ENCODE results near the gene MYOM3.
"Not testable (repeated sequence)": the region's sequence is repeated elsewhere in the genome, so short reads cannot be mapped to it uniquely, and the experiment has no call there.

The MYOM3 gene

DNA sequence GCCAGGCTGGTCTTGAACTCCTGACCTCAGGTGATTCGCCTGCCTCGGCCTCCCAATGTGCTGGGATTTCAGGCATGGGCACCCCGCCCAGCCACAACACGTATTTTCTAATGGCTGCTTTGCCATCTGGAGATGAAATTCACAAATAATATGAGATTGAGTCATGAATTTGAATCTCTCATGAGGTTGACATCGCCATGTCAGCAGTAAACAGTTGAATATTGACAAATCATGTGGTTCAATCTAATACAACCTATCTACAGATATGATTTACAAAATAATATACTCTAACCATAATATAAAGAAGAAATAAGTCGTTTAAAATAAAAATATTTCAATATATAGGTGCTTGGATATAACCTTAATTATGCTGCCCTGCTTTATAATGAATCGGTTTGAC is 42.1 kb downstream of the MYOM3 start:
- DNase-seq, result no peak

DNA sequence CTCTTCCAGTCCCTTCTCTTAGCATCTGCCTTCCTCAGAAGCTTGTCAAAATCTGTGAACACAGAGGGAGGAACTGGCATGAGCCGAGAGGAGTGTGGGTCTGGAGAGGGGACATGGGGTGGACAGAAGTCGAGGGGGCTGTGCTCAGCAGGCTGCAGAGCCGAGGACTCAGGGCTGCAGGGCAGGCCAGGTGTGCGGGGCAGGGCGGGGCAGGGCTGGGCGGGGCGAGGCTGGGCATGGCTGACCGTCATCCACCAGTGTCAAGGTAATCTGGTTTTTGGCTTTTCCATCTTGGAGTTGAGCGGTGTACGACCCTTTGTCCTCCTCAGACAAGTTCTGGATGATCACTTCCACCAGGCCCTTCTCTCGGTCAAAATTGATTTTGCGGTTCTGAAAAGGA is 44.0 kb downstream of the MYOM3 start:
- DNase-seq, result no peak

DNA sequence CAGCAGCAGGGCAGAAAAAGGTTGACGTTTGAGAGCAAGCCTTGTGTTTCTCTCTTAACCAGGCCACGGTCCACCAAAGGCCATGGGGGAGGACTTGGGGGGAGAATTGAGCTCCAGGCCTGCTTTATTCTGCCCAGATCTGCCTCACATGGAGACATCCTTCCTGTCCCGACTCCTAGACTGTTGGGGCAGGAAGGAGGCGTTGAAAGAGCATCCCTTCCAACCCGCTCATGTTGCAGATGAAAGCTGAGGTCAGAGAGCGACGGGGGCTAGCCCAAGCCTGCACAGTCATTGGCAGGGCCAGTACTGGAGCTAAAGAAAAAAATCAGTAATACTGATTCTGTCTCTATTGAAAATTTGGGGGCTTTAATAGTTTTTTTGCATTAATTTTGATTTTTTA is 46.6 kb downstream of the MYOM3 start:
- DNase-seq, result no peak

DNA sequence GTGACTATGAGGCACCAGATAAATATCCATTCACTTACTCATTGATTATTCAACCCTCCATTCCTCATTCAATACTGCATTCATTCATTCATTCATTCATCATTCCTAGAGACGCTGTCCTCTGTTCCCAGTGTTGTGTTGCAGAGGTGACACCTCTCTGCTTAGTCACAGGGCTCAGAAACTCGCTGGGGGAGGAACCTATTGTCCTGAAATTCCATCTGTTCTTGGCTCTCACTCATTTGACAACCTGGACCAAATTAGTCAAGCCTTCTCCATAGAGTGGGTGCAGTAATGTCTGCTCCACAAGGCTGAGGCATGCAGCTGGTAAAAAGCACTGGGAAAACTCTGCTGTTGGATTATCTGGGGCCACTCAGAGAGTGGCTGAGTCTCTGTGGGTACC is 49.7 kb downstream of the MYOM3 start:
- DNase-seq, result no peak

DNA sequence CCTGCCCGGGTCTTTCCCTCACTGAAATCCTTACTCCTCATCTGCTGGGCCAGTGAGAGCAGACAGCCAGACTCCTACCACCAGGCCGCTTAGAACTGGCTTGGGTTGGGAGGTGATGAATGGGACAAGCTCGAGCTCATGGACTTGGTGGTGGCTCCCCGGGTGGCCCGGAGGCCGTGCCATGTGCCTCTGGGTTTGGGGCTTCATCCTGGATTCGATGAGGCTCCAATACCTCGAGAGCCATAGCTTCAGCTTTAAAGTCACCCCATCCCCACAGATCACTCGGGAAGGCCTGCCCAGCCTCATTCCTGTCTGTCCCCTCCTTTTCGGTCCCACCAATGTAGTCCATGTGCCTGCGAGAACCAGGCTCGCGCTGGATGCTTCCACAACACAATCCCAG is 51.5 kb downstream of the MYOM3 start:
- DNase-seq, result no peak

DNA sequence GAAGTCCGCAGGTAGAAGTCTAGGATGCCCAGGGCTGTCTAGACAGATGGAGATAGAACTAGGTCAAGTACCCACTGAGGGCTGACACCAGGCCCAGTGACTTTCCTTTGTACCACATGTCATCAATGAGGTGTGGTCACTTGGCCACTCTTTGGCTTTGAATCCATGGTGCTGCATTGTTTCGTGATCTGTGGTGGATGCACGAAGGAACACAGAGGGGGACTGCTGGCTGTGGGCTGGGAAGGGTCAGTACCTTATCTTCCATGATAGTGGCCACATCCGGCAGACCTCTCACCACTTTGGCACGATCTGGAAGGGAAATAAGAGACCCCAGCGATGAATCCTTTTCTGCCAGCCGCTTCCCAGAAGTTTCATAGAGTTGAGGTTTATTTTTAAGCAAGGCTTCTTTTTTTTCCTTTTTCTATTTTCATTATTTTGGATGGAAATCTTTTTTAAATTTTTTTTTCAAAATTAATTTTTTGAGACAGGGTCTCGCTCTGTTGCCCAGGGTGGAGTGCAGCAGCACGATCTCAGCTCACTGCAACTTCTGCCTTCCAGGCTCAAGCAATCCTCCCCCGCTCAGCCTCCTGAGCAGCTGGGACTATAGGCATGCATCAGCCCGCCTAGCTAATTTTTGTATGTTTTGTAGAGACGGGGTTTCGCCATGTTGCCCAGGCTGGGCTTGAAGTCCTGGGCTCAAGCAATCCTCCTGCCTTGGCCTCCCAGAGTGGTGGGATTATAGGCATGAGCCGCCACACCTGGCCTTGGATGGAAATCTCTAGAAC is 53.1 kb downstream of the MYOM3 start:
- DNase-seq, result no peak

DNA sequence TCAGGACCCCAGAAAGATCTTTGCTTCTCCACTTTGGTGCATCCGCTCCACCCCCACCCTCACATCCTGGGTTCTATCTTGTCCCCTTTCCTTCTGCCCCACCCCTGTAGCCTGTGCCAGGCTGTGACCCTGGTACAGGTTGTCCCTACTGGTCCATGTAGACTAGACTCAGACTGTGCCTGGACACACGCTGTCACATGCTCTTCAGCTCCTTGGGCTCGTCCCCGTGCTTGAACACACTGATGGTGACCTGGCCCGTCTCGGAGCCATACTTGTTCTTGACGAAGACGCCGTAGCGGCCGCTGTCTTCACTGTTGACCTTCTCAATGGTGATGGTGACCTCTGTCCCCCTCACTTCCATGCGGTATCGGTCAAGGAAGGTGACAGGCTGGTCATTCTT is 54.8 kb downstream of the MYOM3 start:
- no peak for DNase-seq

DNA sequence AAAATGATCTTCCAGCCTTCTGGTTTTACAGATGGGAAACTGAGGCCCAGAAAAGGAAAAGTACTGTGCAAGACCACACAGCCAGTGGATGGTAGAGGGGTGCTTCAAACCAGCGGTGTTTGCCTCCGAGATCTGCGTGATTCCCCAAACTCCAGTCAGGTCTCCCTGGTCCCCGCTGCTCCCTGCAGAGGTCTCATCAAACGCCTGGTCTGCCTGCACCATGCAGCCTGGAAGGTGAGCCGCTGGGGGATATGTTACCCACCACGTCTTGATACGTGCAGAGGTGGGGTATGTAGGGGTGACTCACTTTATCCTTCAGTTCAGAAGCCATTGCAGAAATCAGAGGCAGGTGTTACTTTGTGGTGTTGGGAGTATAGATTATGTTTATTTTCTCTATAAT is 56.3 kb downstream of the MYOM3 start:
- no peak for DNase-seq

DNA sequence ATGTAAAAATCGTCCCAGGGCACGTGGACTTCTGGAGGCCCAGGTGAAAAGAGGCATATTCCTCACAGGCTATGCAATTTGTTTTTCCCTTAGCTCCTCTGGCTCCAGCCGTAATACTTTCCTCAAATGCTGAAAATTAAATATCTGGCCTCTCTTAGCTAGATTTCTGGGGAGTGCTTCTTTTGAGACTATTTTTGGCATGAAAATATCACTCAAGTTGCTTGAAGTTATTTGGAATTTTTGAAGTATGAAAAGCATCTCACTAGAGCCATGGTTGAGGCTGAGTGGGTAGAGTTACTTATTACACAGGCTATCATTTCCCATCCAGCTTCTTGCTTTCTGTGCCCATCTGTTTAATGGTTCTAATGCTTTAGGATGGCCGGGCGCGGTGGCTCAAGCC is 59.7 kb downstream of the MYOM3 start:
- DNase-seq, result no peak

DNA sequence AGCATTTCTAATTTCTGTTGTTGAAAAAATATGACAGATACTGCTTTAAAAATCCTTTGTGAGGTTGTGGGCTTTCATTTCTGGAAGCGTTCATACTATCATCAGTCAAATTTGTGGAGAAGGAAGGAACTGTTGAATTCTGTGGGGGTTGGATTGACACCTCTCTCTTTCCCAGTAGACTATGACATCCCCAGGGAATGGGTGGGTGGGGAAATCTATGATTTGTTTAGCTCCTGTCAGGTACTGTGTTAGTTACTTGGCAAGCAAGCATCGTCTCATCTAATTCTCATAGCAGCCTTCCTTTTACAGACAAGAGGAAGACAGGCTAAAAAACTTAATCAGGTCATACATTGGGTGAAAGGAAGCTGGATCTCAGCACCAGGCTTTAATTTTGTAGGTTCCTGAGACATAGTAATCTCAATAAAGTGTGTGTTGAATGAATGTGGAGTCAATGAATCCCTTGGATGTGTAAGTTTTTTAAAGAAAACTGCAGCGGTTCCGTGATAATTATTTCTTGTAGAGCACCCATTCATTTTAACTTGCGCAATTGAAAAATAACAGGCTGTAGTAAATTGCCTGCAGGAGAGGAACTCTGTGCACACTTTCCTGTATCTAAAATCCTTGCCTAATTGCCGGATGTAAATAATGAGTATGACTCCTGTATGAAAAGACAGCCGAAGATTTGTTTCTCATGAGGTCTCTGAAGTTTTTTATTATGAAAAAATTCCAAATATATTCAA is 60.6 kb downstream of the MYOM3 start:
- no peak for DNase-seq

DNA sequence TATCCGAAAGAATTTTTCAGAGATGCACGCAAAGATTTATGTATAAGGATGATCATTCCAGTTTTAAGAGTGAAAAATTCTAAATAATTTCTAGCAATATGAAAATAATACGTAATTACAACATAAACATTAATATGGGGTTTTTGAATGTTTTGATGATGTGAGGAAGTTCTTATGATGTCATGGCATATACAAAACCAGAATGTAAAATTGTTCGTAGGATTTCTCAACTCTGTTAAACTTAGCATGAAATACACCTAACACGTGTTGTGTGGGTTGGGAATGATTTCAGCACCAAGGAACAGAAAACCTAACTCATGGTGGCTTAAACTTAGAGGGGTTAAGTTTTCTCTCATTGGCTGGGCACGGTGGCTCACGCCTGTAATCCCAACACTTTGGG is 62.2 kb downstream of the MYOM3 start:
- DNase-seq, result no peak

DNA sequence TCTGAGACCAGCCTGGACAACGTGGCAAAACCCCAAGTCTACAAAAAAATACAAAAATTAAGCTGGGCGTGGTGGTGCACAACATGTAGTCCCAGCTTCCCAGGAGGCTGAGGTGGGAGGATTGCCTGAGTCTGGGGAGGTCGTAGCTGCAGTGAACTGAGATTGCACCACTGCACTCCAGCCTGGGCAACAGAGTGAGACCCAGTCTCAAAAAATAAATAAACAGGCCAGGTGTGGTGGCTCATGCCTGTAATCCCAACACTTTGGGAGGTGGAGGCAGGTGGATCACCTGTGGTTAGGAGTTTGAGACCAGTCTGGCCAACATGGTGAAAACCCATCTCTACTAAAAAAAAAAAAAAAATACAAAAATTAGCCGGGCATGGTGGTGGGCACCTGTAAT is 63.0 kb downstream of the MYOM3 start:
- not testable (repeated sequence) for DNase-seq

DNA sequence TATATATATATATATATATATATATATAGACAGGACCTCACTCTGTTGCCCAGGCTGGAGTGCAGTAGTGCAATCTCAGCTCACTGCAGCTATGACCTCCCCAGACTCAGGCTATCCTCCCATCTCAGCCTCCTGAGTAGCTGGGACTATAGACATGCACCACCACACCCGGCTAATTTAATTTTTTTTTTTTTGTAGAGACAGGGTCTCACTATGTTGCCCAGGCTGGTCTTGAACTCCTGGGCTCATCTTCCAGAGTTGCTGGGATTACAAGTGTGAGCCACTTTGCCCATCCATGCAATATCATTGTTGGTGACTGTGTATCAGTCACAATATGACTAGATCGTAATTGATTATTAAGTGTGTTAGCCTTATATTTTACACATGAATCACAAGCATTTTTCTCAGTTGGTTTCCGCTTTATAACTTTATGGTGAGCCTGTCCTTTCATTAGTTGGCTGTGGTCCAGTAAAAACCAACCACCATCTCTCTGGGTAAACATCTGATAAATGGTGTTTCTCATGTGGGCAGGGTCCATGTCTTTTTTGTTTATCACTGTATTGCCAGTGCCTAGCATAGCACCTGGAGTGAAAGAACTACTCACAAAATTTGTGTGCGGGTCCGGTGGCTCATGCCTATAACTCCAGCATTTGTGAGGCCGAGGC is 63.6 kb downstream of the MYOM3 start:
- no peak for DNase-seq

DNA sequence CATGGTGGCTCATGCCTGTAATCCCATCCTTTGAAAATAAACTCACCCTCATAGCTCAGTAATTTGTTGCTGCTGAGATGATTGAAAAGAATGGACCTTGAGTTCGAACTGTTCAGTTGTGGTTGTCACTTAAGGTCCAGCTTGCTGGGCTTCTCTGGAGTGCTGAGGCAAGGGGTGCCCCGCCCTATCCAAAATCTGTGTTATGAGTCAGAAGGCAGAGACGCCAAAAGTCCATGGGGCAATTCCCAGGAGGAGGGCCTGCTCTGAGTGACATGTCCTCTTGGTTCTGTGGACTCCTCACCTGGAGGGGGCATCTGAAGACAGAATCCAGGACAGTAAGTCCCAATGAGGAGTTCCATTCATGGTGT is 64.8 kb downstream of the MYOM3 start:
- no peak for DNase-seq

DNA sequence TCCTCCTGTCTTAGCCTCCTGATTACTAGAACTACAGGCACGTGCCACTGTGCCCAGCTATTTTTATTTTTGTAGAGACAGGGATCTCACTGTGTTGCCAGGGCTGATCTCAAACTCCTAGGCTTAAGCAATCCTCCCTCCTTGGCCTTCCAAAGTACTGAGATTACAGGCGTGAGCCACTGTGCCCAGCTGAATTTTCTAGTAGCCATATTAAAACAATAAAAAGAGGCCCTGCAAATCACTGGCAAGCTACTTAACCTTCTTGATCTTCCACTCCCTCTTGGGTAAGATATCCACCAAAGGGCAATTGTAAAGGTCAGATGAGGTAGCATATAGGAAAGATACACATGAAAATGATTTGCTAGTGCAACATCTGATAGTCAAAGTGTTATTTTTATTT is 66.2 kb downstream of the MYOM3 start:
- no peak for DNase-seq

DNA sequence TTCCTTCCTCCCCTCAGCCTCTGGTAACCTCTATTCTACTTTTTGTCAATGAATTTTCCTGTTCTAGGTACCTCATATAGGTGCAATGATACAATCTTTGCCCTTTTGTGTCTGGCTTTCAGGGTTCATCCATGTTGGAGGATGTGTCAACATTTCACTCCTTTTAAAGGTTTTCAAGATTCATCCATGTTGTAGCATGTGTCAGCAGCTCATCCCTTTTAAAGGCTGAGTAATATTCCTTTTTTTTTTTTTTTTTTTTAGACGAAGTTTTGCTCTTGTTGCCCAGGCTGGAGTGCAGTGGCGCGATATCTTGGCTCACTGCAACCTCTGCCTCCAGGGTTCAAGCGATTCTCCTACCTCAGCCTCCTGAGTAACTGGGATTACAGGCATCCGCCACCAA is 67.3 kb downstream of the MYOM3 start:
- DNase-seq, result not testable (repeated sequence)

DNA sequence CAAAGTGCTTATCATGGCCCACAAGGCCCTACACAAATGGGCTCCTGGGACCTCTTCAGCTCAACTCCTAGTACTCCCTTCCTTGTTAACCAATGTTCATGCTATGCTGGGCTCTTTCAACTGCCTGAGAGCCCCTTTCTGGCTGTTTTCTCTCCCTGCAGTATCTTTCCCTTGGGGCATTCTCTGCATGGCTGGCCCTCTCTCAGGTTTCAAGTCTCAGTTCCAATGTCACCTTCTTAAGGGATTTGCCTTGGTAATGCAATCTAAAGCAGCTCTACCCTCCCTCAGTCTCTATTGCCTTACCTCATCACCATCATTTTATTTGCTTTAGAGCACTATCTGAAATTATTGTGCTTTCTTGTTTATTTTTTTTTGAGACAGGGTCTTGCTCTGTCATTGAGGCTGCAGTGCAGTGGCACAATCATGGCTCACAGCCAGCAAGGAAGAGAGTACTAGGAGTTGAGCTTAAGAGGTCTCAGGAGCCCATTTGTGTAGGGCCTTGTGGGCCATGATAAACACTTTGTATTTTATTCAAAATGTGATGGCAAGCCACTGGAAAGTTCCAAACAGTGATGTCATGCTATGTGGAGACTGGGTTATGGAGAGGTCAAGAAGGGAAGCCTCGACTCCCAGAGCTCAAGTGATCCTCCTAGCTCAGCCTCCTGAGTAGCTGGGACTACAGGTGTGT is 68.4 kb downstream of the MYOM3 start:
- no peak for DNase-seq

DNA sequence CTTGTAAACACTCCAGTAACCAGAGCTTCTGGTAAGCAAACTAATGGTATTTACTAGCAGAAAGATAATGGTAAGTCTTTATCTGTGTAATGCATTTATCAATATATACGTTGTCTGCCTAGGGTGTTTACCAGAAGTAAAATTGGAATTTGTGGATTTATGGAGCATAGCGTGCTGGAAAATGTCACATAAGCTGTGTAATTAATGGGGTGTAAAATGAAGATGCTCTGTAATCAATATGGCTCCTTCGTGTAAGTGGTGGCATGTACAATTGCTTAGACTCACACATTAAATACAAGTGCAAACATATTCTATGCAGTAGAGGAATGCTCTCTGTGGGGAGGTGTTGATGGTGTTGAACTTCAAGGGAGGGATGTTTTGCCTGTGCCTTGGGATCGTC is 69.6 kb downstream of the MYOM3 start:
- DNase-seq, result no peak

DNA sequence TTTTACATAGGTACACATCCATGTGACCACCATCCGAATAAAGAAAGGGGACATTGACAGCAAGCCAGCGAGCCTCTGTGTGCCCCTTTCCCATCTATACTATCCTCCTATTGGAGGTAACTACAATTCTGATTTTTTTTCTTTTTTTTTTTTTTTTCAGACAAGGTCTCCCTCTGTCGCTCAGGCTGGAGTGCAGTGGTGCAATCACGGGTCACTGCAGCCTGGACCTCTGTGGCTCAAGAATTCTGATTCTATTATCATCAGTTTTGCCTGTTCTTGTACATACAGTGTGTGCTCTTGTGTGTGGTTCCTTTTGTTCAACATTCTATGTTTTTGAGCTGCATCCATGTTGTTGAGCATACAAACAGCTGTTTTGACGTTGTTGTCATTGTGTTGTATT is 75.8 kb downstream of the MYOM3 start:
- DNase-seq, result no peak

DNA sequence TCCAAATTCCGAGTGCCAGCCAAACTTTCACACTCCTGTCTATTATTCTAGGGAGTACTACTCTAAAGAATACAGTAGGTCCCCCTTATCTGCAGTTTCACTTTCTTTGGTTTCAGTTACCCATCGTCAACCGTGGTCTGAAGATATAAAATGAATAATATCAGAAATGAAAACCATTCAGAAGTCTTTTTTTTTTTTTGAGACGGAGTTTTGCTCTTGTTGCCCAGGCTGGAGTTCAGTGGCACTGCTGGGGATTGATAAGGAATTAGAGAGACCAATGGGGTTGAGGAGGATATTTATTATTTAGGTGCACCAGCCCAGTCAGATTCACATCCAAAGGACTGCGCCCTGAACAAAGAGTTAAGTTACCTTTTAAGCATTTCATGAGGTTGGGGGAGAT is 79.0 kb downstream of the MYOM3 start:
- no peak for DNase-seq

DNA sequence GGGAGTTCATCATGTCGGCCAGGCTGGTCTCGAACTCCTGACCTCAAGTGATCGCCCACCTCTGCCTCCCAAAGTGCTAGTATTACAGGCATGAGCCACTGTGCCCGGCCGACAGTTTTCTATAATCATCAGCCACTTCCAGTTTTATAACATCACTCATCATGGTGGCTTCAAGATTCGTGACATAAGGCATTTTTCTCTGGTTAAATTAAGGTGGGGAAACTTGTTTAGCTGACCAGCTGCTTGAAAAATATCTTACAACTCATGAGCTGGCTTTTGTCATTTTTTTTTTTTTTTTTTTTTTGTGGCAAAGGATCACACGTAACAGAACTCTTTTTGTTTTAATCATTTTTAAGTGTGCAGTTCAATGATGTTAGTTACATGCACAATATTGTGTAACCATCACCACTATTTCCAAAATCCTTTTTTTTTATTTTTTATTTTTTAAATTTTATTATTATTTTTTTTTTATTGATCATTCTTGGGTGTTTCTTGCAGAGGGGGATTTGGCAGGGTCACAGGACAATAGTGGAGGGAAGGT is 80.9 kb downstream of the MYOM3 start:
- DNase-seq, result not testable (repeated sequence)

DNA sequence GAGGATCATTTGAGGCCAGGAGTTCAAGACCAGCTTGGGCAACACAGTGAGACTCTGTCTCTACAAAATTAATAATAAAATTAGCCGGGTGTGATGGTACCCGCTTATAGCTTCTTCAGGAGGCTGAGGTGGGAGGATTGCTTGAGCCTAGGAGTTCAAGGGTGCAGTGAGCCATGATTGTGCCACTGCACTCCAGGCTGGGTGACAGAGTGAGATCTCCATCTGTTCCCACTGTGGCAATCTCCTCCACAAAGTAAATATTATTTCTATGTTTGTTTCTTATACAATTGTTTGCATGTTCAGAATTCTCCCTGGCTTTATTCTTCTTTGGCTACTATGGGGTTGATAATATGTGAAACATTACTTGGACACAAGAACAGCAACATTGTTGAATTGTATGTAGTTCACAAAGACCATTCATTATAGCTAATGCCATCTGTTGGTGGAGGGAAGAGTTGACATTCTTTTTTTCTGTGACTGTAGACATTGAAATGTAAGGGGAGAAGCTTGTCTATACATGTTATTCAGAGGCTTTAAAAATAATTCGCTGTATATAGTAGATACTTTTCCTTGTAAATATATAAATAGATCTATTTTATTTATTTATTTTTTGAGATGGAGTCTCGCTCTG is 84.0 kb downstream of the MYOM3 start:
- DNase-seq, result no peak

Measured in right forelimb (tissue), 1 donor.